ENCODE results near the gene C1QTNF5. TPM values are rescaled to one million over a fixed set of nuclear protein-coding genes. Genes with fewer than 3 reads are reported as not detected.

Gene C1QTNF5
- total RNA-seq, 1 donor, result 5.3 TPM

- no peak overlapping the region for H3K4me3 ChIP-seq (ENCODE audit: low read depth, low read length)
- no peak for TF ChIP-seq CTCF (IDR thresholded peaks at IDR 0.05; ENCODE audit: insufficient read depth, low read length)
These were observed 40.3 kb downstream of the C1QTNF5 start for GRCh38 chr11:119300198-119300964.

GRCh38 chr11:119299416-119299815 lies 41.3 kb downstream of the C1QTNF5 start:
- TF ChIP-seq CTCF (IDR thresholded peaks at IDR 0.05; ENCODE audit: insufficient read depth, low read length), result no peak
- H3K4me3 ChIP-seq (ENCODE audit: low read depth, low read length), result no peak overlapping the region
- DNase-seq (ENCODE audit: low read depth), result no peak

More at GRCh38 chr11:119300198-119300964, 40.3 kb downstream of the C1QTNF5 start:
- DNase-seq (ENCODE audit: low read depth), result no peak

GRCh38 chr11:119298726-119299125 lies 42.0 kb downstream of the C1QTNF5 start:
- no peak for TF ChIP-seq CTCF (IDR thresholded peaks at IDR 0.05; ENCODE audit: insufficient read depth, low read length)
- H3K4me3 ChIP-seq (ENCODE audit: low read depth, low read length), result no peak overlapping the region
- DNase-seq (ENCODE audit: low read depth), result no peak

- no peak for TF ChIP-seq CTCF (IDR thresholded peaks at IDR 0.05; ENCODE audit: insufficient read depth, low read length)
- H3K4me3 ChIP-seq (ENCODE audit: low read depth, low read length), result no peak overlapping the region
- DNase-seq (ENCODE audit: low read depth), result no peak
These were observed 42.7 kb downstream of the C1QTNF5 start for GRCh38 chr11:119297938-119298337.

GRCh38 chr11:119295178-119295577 lies 45.5 kb downstream of the C1QTNF5 start:
- no peak overlapping the region for H3K4me3 ChIP-seq (ENCODE audit: low read depth, low read length)
- no peak for TF ChIP-seq CTCF (IDR thresholded peaks at IDR 0.05; ENCODE audit: insufficient read depth, low read length)
- peak; percentile 12 for DNase-seq (ENCODE audit: low read depth)

- DNase-seq (ENCODE audit: low read depth), result no peak
- TF ChIP-seq CTCF (IDR thresholded peaks at IDR 0.05; ENCODE audit: insufficient read depth, low read length), result no peak
- no peak overlapping the region for H3K4me3 ChIP-seq (ENCODE audit: low read depth, low read length)
These were observed 47.2 kb downstream of the C1QTNF5 start for GRCh38 chr11:119293461-119293860.
